HG03108 (cell line): Measurements from ENCODE around the gene MOB3A.

Experiments
- ATAC-seq: cut with Tn5 transposase; IDR thresholded peaks from one replicate; pipeline ENCODE4 v1.9.1; 2021; ENCODE audit warnings: moderate library complexity; ENCODE audit not compliant: unreplicated experiment

The MOB3A gene

GRCh38 chr19:2126879-2127518, 30.9 kb upstream of the MOB3A start:
- no peak for ATAC-seq

GRCh38 chr19:2123682-2124387, 27.7 kb upstream of the MOB3A start:
- ATAC-seq = no peak

- ATAC-seq = no peak
These were observed 26.9 kb upstream of the MOB3A start for GRCh38 chr19:2122982-2123381.

- no peak for ATAC-seq
These were observed 26.1 kb upstream of the MOB3A start for GRCh38 chr19:2122251-2122650.

GRCh38 chr19:2121416-2122051, 25.4 kb upstream of the MOB3A start:
- no peak for ATAC-seq

DNA sequence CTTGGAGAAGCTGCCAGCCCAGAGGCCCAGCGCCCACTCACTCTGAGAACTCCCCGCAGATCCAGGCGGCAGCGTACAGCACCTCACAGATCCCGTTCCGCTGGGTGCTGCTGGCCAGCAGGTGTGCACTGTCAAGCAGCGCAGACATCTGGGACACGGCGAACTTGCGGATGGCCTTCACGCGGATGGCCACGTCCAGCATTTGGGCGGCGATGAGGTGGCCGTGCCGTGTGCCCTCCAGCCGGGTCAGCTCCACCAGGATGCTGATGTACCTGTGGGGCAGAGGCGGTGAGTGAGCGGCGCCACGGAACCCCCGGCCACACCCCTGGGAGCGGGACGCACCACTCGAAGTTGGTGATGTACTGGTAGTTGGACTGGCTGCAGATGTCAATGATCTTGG, 24.7 kb upstream of the MOB3A start:
- ATAC-seq = no peak

DNA sequence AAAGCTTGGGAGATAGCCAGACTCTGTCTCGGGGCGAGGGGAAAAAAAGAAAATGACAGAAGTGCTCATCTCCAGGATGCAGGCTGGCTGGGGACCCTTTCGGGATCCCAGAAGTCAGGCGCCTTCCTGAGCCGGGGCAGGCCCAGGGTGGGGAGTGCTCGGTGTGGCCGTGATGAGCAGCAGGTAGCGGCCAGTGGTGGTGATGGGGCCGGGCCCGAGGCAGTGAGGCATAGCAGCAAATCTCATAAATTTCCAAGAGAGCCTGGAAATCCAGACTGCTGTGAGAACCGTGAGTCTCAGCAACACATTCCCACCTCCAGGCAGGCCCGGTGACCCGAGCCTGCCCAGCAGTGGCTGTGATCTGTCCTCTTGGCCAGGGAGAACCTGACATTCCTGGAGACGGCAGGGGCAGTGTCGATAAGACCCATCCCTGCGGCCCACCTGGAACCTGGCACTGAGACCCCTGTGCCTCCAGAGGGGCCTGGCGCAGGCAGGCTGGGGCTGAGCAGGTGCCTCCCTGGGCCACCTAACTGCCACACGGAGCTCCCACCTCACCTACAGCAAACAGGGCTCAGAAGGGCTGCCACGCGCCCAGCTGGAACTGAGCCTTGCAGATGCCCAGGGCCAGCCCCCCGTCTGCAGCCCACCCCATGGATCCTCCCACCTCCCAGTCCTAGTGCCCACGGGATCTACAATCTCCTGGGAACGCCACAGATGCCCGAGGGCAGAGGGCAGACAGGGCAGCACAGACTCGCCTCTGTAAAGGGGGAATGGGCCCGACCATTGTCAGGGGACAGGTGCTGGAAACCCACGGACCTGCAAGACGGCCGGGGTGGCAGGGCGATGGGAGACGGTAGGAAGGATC, 24.0 kb upstream of the MOB3A start:
- no peak for ATAC-seq

DNA sequence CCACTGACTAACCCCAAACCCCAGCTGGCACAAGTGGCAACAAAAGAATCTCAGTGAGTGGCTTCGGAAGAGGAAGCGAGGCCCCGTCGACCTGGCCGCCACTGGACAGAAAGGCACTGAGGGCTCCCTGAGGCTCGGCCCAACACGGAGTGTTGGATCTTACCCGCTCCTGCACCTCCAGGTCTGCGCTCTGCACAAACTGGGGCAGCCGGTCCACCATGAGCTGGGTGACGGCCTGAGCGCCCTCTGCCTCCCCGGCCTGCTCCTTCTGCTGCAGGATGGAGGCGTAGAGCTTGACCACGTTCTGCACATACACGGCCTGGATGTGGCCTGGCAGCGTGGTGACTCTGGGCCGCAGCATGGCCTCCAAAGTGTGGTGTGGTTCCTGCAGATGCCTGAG, 22.3 kb upstream of the MOB3A start:
- no peak for ATAC-seq

DNA sequence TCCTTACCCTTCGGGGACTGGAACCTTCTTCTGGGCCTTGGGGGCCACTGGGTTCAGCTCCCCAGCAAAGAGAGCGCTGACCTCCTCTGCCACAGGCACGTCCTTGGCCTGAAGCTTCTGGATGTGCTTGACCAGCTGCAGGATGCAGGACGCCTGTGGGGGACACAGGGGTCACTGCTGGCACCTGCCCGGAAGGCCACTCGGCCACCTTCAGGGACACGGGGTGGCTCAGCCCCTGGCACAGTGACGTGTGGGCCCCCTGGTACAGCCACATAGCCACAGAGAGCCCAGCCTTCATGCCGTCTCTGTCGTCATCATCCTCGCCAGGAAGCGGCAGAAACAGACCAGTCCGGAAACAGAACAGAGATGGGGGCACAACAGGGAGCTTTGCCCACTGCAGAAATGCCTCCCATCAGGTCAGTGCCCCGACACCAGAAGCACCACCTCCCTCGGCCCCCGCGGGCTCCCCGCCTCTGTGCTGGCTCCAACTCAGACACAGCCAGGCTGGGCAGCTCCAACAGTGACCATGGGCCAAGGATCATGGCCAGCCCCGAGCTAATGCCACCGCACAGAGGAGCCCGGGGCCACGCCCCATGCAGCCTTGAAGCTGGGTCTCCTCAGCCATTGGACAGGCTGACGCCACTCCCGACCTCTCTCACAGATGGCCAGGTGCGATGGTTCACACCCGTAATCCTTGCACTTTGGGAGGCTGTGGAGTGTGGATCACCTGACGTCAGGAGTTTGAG, 21.3 kb upstream of the MOB3A start:
- no peak for ATAC-seq

DNA sequence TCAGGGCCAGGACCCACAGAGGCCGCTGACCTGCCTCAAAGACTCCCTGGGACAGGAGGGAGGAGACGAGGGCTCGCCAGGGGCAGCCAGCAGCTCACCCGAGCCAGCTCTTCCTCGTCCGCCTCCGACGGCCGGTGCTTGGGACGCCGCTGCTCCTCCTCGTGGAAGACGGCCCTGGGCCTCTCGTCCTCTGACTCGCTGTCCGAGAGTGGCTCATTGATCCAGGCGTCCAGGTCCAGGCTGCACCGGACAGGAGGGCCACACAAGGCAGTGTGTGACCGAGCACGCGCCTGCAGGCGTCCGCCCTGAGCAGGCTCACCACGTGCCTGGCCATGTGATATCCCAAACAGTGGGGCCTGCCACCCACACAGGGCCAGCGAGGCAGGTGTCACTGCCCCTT, 20.4 kb upstream of the MOB3A start:
- no peak for ATAC-seq

GRCh38 chr19:2115911-2116426, 19.8 kb upstream of the MOB3A start:
- ATAC-seq = no peak

DNA sequence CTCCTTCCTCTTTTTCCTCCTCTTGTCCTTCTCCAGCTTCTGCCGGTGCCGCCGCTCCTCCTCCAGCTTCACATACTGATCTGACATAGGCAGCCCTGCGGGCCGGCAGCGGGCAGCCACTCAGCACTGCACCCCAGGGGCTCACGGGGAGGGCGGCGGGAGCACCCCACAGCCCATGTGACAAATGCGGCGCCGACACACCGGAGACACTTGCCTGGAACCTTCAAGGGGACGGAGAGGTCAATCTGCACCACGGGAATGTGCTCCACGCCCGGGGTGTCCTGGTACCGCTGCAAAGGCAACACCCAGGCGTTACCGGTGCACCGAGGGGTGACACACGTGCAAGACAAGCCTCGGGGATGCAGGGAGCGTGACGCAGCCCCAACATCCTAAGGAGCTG, 19.2 kb upstream of the MOB3A start:
- ATAC-seq = no peak

DNA sequence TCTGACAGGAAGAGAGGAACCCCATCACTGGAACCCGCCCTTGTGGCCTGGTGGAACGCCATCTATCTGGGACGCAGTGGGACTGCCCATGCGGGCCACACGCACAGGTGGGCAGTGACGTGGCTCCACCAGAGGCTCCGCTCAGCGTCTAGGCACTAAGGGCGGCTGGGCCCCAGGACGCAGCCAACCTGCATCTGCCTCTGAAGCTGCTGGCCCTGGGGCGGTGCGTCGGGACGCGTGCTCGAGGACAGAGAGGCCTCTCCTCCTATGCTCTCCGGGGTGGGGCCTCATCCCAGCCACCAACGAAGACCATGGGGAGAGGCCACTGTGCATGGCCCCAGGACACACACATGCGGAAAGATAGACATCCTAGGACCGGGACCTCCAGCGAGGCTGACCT, 18.7 kb upstream of the MOB3A start:
- ATAC-seq = no peak

- no peak for ATAC-seq
These were observed 18.1 kb upstream of the MOB3A start for GRCh38 chr19:2114218-2114617.

- ATAC-seq = no peak
These were observed 17.5 kb upstream of the MOB3A start for GRCh38 chr19:2113439-2114211.

- no peak for ATAC-seq
These were observed 16.6 kb upstream of the MOB3A start for GRCh38 chr19:2112516-2113320.

GRCh38 chr19:2111886-2112285, 15.8 kb upstream of the MOB3A start:
- ATAC-seq = no peak

- no peak for ATAC-seq
These were observed 15.3 kb upstream of the MOB3A start for GRCh38 chr19:2111425-2111824.

DNA sequence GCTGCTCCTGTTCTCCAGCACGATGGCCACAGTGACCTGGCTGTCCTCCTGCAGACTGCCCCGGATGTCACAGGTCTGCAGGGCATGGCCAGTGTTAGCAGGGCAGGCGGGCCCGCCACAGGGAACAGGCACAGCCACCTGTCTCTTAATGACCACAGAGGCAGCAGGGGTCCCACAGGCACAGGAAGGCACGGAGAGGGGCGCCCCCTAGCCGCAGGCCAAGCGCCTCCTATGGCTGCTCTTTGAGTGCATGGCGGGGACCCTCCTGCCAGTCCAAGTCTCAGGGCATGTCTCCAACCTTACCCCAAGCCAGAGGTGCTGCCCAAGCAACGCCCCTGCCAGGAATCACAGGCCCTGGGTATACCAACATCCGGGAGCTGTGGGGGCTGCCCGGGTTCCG, 14.7 kb upstream of the MOB3A start:
- ATAC-seq = no peak
